H9 (cell line): ENCODE data around the gene ALDH1A1. TPM values are rescaled to one million over a fixed set of nuclear protein-coding genes. Genes with fewer than 3 reads are reported as not detected.

Experiments used
- DNase-seq: peaks from one replicate; pipeline ENCODE4 v3.0.0-alpha.2; 2017
- H2AFZ ChIP-seq: one replicate; pipeline ENCODE4 v1.6.1; 2013; ENCODE audit warnings: mild to moderate bottlenecking, low read length, control low read depth, moderate library complexity
- H2AK5ac ChIP-seq: 2 replicates; pipeline ENCODE4 v1.6.1; 2013; ENCODE audit warnings: low read length, control low read depth, mixed read lengths; ENCODE audit not compliant: insufficient read length
- H2BK120ac ChIP-seq: one replicate; pipeline ENCODE4 v1.6.1; 2013; ENCODE audit warnings: low read depth, mild to moderate bottlenecking, low read length, control low read depth, inconsistent platforms; ENCODE audit not compliant: poor library complexity, severe bottlenecking
- H2BK12ac ChIP-seq: 2 replicates; pipeline ENCODE4 v1.6.1; 2013; ENCODE audit warnings: low read length, control low read depth, mixed read lengths, low read depth; ENCODE audit not compliant: insufficient read length
- H2BK15ac ChIP-seq: 2 replicates; pipeline ENCODE4 v1.6.1; 2013; ENCODE audit warnings: low read depth, low read length, control low read depth
- H2BK20ac ChIP-seq: one replicate; pipeline ENCODE4 v1.6.1; 2013; ENCODE audit warnings: low read depth, mild to moderate bottlenecking, low read length, control low read depth, inconsistent platforms; ENCODE audit not compliant: poor library complexity, severe bottlenecking
- H2BK5ac ChIP-seq: 2 replicates; pipeline ENCODE4 v1.6.1; 2013; ENCODE audit warnings: low read length, control low read depth, mixed read lengths; ENCODE audit not compliant: insufficient read length
- H3K14ac ChIP-seq: 2 replicates; pipeline ENCODE4 v1.6.1; 2013; ENCODE audit warnings: low read length, control low read depth; ENCODE audit not compliant: insufficient read depth
- H3K18ac ChIP-seq: 2 replicates; pipeline ENCODE4 v1.6.1; 2013; ENCODE audit warnings: low read depth, mild to moderate bottlenecking, mixed read lengths, low read length, control low read depth; ENCODE audit not compliant: insufficient read length
- H3K23ac ChIP-seq: 2 replicates; pipeline ENCODE4 v1.6.1; 2013; ENCODE audit warnings: low read length, control low read depth, mixed read lengths, low read depth; ENCODE audit not compliant: insufficient read length
- H3K23me2 ChIP-seq: 2 replicates; pipeline ENCODE4 v1.6.1; 2013; ENCODE audit warnings: low read depth, mild to moderate bottlenecking, mixed read lengths, low read length, control low read depth; ENCODE audit not compliant: insufficient read length, poor library complexity, severe bottlenecking
- H3K27ac ChIP-seq: 2 replicates; pipeline ENCODE4 v1.5.1; 2013; ENCODE audit warnings: low read length, control low read depth, mixed read lengths, low read depth; ENCODE audit not compliant: insufficient read length
- H3K27me3 ChIP-seq: 2 replicates; pipeline ENCODE4 v1.6.1; 2013; ENCODE audit warnings: low read length, control low read depth, inconsistent platforms; ENCODE audit not compliant: insufficient read depth
- H3K4ac ChIP-seq: 2 replicates; pipeline ENCODE4 v1.6.1; 2013; ENCODE audit warnings: low read depth, mild to moderate bottlenecking, control low read depth, inconsistent platforms, low read length, moderate library complexity
- H3K4me1 ChIP-seq: 2 replicates; pipeline ENCODE4 v1.6.1; 2013; ENCODE audit warnings: low read length, control low read depth, inconsistent platforms; ENCODE audit not compliant: insufficient read depth
- H3K4me2 ChIP-seq: 2 replicates; pipeline ENCODE4 v1.6.1; 2013; ENCODE audit warnings: low read length, control low read depth, mixed read lengths; ENCODE audit not compliant: insufficient read length, insufficient read depth
- H3K56ac ChIP-seq: 2 replicates; pipeline ENCODE4 v1.6.1; 2013; ENCODE audit warnings: low read depth, mild to moderate bottlenecking, mixed read lengths, low read length, control low read depth; ENCODE audit not compliant: insufficient read length
- H3K79me1 ChIP-seq: 2 replicates; pipeline ENCODE4 v1.6.1; 2013; ENCODE audit warnings: low read depth, mild to moderate bottlenecking, moderate library complexity, low read length, control low read depth, inconsistent platforms; ENCODE audit not compliant: insufficient read depth, poor library complexity, severe bottlenecking
- H3K79me2 ChIP-seq: 2 replicates; pipeline ENCODE4 v1.6.1; 2013; ENCODE audit warnings: low read length, control low read depth, inconsistent platforms; ENCODE audit not compliant: insufficient read depth
- H3K9ac ChIP-seq: 2 replicates; pipeline ENCODE4 v1.6.1; 2013; ENCODE audit warnings: low read length, control low read depth, mixed read lengths; ENCODE audit not compliant: insufficient read length; ENCODE audit errors: extremely low read depth
- H3K9me3 ChIP-seq: one replicate; pipeline ENCODE4 v1.6.1; 2013; ENCODE audit warnings: low read depth, low read length, inconsistent platforms; ENCODE audit not compliant: control insufficient read depth
- H3T11ph ChIP-seq: one replicate; pipeline ENCODE4 v1.6.1; 2013; ENCODE audit warnings: mild to moderate bottlenecking, low read length, control low read depth, inconsistent platforms
- H4K20me1 ChIP-seq: one replicate; pipeline ENCODE4 v1.6.1; 2013; ENCODE audit not compliant: control insufficient read depth, insufficient read length, insufficient read depth
- H4K5ac ChIP-seq: 2 replicates; pipeline ENCODE4 v1.6.1; 2013; ENCODE audit warnings: low read depth, mild to moderate bottlenecking, mixed read lengths, low read length, control low read depth; ENCODE audit not compliant: insufficient read length
- H4K8ac ChIP-seq: replicated peaks from 2 replicates; pipeline ENCODE4 v1.6.1; 2013; ENCODE audit warnings: low read length, control low read depth, mixed read lengths, low read depth; ENCODE audit not compliant: insufficient read length
- H4K91ac ChIP-seq: 2 replicates; pipeline ENCODE4 v1.6.1; 2013; ENCODE audit warnings: low read depth, mild to moderate bottlenecking, moderate library complexity, mixed read lengths, low read length, control low read depth; ENCODE audit not compliant: insufficient read length
- H3K27ac Mint-ChIP-seq, 3 experiments: 2 replicates in 2 of 3; 3 replicates in 1 of 3; pipeline ENCODE4 v1.8.0; 2020 to 2021; ENCODE audit warnings: mixed read lengths in 3 of 3, mild to moderate bottlenecking in 1 of 3, moderate library complexity in 1 of 3
- H3K27me3 Mint-ChIP-seq: 2 replicates; pipeline ENCODE4 v1.8.0; 2021; ENCODE audit warnings: low read depth, mild to moderate bottlenecking, moderate library complexity, mixed read lengths
- H3K36me3 Mint-ChIP-seq, 3 experiments: 2 replicates in 2 of 3; 3 replicates in 1 of 3; pipeline ENCODE4 v1.8.0; 2020 to 2021; ENCODE audit warnings: low read depth in 3 of 3, mixed read lengths in 3 of 3; ENCODE audit not compliant: insufficient read depth in 1 of 3
- H3K4me1 Mint-ChIP-seq, 2 experiments: 2 replicates each; pipeline ENCODE4 v1.8.0; 2020; ENCODE audit warnings: mixed read lengths in 2 of 2
- H3K4me3 Mint-ChIP-seq, 2 experiments: 2 replicates in 1 of 2; 3 replicates in 1 of 2; pipeline ENCODE4 v1.8.0; 2020 to 2021; ENCODE audit warnings: mild to moderate bottlenecking in 2 of 2, mixed read lengths in 2 of 2, moderate library complexity in 1 of 2
- H3K9me3 Mint-ChIP-seq, 2 experiments: 2 replicates in 1 of 2; 3 replicates in 1 of 2; pipeline ENCODE4 v1.8.0; 2020; ENCODE audit warnings: mild to moderate bottlenecking in 2 of 2, mixed read lengths in 2 of 2, moderate library complexity in 1 of 2
- CTCF ChIP-seq: fragments of 200-600 bp; sonication (generic); conservative IDR thresholded peaks from 3 replicates; pipeline ENCODE4 v1.8.0; 2021; ENCODE audit warnings: antibody characterized with exemption, mild to moderate bottlenecking
- WGBS: extraction: QIAGEN DNeasy Blood & Tissue Kit; methylation state at CpG from one replicate; pipeline ENCODE4 v1.1.7; 2013; ENCODE audit warnings: missing lambda C conversion rate, low lambda C conversion rate, mixed read lengths; ENCODE audit not compliant: insufficient read length; ENCODE audit errors: extremely low coverage; 5-methylcytosine and 5-hydroxymethylcytosine counted together
- total RNA-seq: library from RNA; stranded (reverse); gene quantifications from 2 replicates; pipeline ENCODE4 v1.2.1, GENCODE V29; 2021

The ALDH1A1 gene
- total RNA-seq, 1 experiment from 2014 or later: 1.1 TPM

DNA sequence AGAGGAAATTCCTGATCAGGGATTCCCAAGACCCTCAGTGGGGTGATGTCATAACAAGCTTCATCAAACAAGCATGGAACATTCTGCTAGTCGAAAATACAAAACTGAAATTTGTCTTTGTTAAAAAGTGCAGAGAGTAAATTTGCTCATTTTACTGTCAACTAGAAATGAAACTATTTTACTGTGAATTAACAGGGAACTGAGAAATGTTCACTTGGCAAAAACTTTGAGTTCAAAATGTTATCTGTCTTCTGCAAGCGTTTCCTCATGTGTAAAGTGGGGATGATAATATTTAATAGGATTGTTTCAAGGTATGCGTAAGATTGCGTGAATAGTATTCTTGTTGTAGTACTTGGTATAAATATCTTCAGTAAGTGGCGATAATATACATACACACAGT lies 45.4 kb downstream of the ALDH1A1 start:
- Histone ChIP-seq H3K4ac (no peak overlapping the region), H2AK5ac (no peak overlapping the region), H3K4me2 (no peak overlapping the region), H3K23ac (no peak overlapping the region), H3K79me2 (no peaks in the 10 kb centered on the region), H3K27ac (no peak overlapping the region), H2BK20ac (no peak overlapping the region), H2AFZ (no peak overlapping the region), H2BK15ac (no peak overlapping the region), H2BK5ac (no peak overlapping the region), H3K79me1 (no peaks in the 10 kb centered on the region), H4K5ac (no peak overlapping the region), H3K23me2 (no peaks in the 10 kb centered on the region), H4K20me1 (no peaks in the 10 kb centered on the region), H3K56ac (no peak overlapping the region), H3T11ph (no peak overlapping the region), H3K9ac (no peak overlapping the region), H2BK120ac (no peak overlapping the region), H4K91ac (no peak overlapping the region), H2BK12ac (no peak overlapping the region), H3K9me3 (no peaks in the 10 kb centered on the region), H3K18ac (no peak overlapping the region), H4K8ac (no peak overlapping the region), H3K27me3 (no peaks in the 10 kb centered on the region), H3K4me1 (no peaks in the 10 kb centered on the region), H3K14ac (no peak overlapping the region)
- no peak for TF ChIP-seq CTCF
- Mint-ChIP-seq H3K27me3 (no peaks in the 10 kb centered on the region), H3K4me1 (peaks cover 7 to 14% of the 10 kb centered on the region in 2 experiments), H3K4me3 (no peak overlapping the region), H3K9me3 (no peaks in the 10 kb centered on the region), H3K27ac (no peak overlapping the region), H3K36me3 (no peaks in the 10 kb centered on the region)
- WGBS: 100% methylated on average over 2 of the region's 5 CpGs
- no peak for DNase-seq
